CD1c-positive myeloid dendritic cell (primary cell): ENCODE results near the gene ALPG.
"Not testable (repeated sequence)": the region's sequence is repeated elsewhere in the genome, so short reads cannot be mapped to it uniquely, and the experiment has no call there.

Experiments used
- DNase-seq: peaks from one replicate; pipeline ENCODE4 v3.0.0-alpha.2; 2016; ENCODE audit errors: extremely low spot score

ALPG gene

GRCh38 chr2:232376713-232377112 lies 29.9 kb upstream of the ALPG start:
- no peak for DNase-seq

- DNase-seq: no peak
These were observed 29.3 kb upstream of the ALPG start for GRCh38 chr2:232377319-232377718.

- no peak for DNase-seq
These were observed 28.6 kb upstream of the ALPG start for GRCh38 chr2:232377841-232378734.

- DNase-seq: not testable (repeated sequence)
These were observed 27.9 kb upstream of the ALPG start, which contains the start of gene ALPP for GRCh38 chr2:232378735-232379151. ALPP (plus strand) TSS chr2:232378751; CDS start chr2:232378803, 52 bp downstream.

GRCh38 chr2:232379610-232380590 lies 26.7 kb upstream of the ALPG start:
- DNase-seq: not testable (repeated sequence)

- not testable (repeated sequence) for DNase-seq
These were observed 25.2 kb upstream of the ALPG start for GRCh38 chr2:232381204-232382031.

- DNase-seq: no peak
These were observed 24.1 kb upstream of the ALPG start for GRCh38 chr2:232382331-232383225.

GRCh38 chr2:232384466-232384865 lies 22.2 kb upstream of the ALPG start:
- DNase-seq: no peak

- not testable (repeated sequence) for DNase-seq
These were observed 21.6 kb upstream of the ALPG start for GRCh38 chr2:232385058-232385457.

- DNase-seq: no peak
These were observed 20.8 kb upstream of the ALPG start for GRCh38 chr2:232385660-232386489.

- DNase-seq: no peak
These were observed 20.2 kb upstream of the ALPG start for GRCh38 chr2:232386490-232386739.

GRCh38 chr2:232386740-232387450 lies 19.7 kb upstream of the ALPG start:
- no peak for DNase-seq

GRCh38 chr2:232387451-232388171 lies 19.0 kb upstream of the ALPG start:
- no peak for DNase-seq

- no peak for DNase-seq
These were observed 18.2 kb upstream of the ALPG start for GRCh38 chr2:232388324-232388891.

- DNase-seq: no peak
These were observed 17.3 kb upstream of the ALPG start for GRCh38 chr2:232389327-232389726.

- no peak for DNase-seq
These were observed 16.0 kb upstream of the ALPG start for GRCh38 chr2:232390661-232391060.

- DNase-seq: no peak
These were observed 13.1 kb upstream of the ALPG start for GRCh38 chr2:232393556-232393955.

GRCh38 chr2:232394431-232394830 lies 12.2 kb upstream of the ALPG start:
- DNase-seq: not testable (repeated sequence)
